ENCODE data around the gene VAT1L. TPM values are rescaled to one million over a fixed set of nuclear protein-coding genes. Genes with fewer than 3 reads are reported as not detected.

Gene VAT1L
- total RNA-seq, 3 donors from 2014 or later: 0.08 to 0.22 (median 0.11) TPM

GRCh38 chr16:77882358-77882757, 94.0 kb downstream of the VAT1L start:
- no peak overlapping the region for H3K4me3 Mint-ChIP-seq
- no peak for ATAC-seq
- peaks cover 3% of the 10 kb centered on the region for H3K27me3 Mint-ChIP-seq (ENCODE audit: low read depth)
- H3K36me3 Mint-ChIP-seq (ENCODE audit: insufficient read depth): no peaks in the 10 kb centered on the region
- DNase-seq: no peak
- no peaks in the 10 kb centered on the region for H3K4me1 Mint-ChIP-seq (ENCODE audit: low read depth)
- H3K9me3 Mint-ChIP-seq: no peaks in the 10 kb centered on the region

- H3K4me3 Mint-ChIP-seq: no peak overlapping the region
- H3K9me3 Mint-ChIP-seq: no peaks in the 10 kb centered on the region
- ATAC-seq: no peak
- no peaks in the 10 kb centered on the region for H3K27me3 Mint-ChIP-seq (ENCODE audit: low read depth)
- no peak for DNase-seq
- H3K4me1 Mint-ChIP-seq (ENCODE audit: low read depth): no peaks in the 10 kb centered on the region
- no peaks in the 10 kb centered on the region for H3K36me3 Mint-ChIP-seq (ENCODE audit: insufficient read depth)
These were observed 97.4 kb downstream of the VAT1L start for GRCh38 chr16:77885571-77886295.

DNA sequence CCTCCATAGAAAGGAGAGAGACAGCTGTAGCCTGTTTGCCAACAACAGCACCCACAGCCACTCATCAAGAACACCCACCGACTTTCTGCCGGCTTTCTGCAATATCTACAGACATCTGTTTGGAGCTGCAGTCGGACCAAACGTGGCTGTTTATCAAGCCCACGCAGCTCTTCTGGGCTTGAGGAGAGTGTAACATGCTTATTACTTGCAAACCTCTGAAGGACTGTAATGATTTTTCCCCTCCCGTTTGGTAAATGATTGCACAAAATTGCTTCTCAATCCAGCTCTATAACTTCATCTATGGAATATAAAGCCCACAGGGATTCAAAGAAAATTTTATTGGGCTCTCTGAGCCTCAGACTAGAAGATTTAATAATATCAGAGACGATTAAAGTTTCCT, 100.5 kb downstream of the VAT1L start:
- H3K36me3 Mint-ChIP-seq (ENCODE audit: insufficient read depth): no peaks in the 10 kb centered on the region
- H3K4me1 Mint-ChIP-seq (ENCODE audit: low read depth): no peaks in the 10 kb centered on the region
- ATAC-seq: no peak
- H3K9me3 Mint-ChIP-seq: no peaks in the 10 kb centered on the region
- no peak for DNase-seq
- H3K27me3 Mint-ChIP-seq (ENCODE audit: low read depth): no peaks in the 10 kb centered on the region
- no peak overlapping the region for H3K4me3 Mint-ChIP-seq

DNA sequence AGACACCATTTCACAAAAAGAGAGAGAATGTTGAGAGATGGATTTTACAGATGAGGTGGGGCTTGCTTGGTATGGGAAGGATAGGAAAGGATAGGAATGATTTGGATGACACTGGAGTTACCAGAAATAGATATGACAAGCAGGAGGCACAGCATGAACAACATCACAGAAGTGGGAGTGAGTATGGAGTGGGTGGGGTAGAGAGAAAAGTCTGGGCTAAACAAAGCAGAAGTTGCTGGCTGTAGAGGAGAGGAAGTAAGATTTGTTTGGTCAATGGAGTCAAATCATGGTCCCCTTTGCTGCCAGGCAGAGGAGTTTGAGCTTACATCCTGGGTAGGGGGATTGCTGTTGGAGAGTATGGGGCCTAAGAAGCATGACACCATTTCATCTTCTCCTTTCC, 101.7 kb downstream of the VAT1L start:
- ATAC-seq: no peak
- H3K36me3 Mint-ChIP-seq (ENCODE audit: insufficient read depth): no peaks in the 10 kb centered on the region
- H3K9me3 Mint-ChIP-seq: no peaks in the 10 kb centered on the region
- no peak for DNase-seq
- peaks cover 1% of the 10 kb centered on the region for H3K27me3 Mint-ChIP-seq (ENCODE audit: low read depth)
- no peaks in the 10 kb centered on the region for H3K4me1 Mint-ChIP-seq (ENCODE audit: low read depth)
- H3K4me3 Mint-ChIP-seq: no peak overlapping the region

DNA sequence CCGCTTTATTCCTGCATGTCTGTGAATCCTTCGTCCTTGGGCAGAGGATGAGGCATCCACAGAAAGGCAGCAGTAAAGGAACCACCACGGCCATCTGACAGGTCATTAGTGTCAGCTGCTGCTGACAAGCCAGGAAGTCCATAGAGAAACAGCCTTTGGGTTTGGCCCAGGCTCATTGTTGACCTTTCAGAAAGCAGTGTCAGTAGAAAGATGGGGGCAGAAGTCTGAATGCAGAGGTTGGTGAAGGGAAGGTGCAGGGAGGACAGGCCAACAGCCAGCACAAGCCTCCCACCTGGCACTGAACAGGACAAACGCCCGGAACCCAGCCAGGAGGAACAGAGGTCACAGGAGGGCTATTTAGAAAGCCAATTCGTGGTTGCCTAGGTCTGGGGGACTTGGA, 105.8 kb downstream of the VAT1L start:
- H3K4me1 Mint-ChIP-seq (ENCODE audit: low read depth): no peaks in the 10 kb centered on the region
- H3K9me3 Mint-ChIP-seq: no peaks in the 10 kb centered on the region
- H3K27me3 Mint-ChIP-seq (ENCODE audit: low read depth): peaks cover 4% of the 10 kb centered on the region
- ATAC-seq: no peak
- no peak for DNase-seq
- no peaks in the 10 kb centered on the region for H3K36me3 Mint-ChIP-seq (ENCODE audit: insufficient read depth)
- H3K4me3 Mint-ChIP-seq: no peak overlapping the region

DNA sequence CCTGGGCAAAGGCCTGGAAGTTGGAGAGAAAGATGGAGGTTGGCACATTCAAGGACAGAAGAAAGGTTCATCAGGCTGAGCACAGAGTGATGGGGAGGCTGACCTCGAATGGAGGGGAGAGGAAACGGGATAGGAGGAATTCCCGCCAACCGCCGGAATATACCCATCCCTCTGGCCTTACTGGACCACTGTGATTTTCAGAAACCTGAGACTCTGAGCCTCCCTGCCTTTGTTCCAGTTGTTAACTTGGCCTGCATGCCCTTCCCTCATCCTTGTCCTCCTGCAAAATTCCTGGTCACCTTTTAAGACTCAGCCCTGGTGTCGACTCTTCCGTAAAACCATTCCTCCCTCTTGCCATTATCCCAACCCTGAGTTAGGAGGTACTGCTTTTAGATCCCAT, 107.6 kb downstream of the VAT1L start:
- H3K4me3 Mint-ChIP-seq: no peak overlapping the region
- H3K9me3 Mint-ChIP-seq: no peaks in the 10 kb centered on the region
- H3K27me3 Mint-ChIP-seq (ENCODE audit: low read depth): peaks cover 4% of the 10 kb centered on the region
- ATAC-seq: no peak
- H3K4me1 Mint-ChIP-seq (ENCODE audit: low read depth): no peaks in the 10 kb centered on the region
- DNase-seq: no peak
- H3K36me3 Mint-ChIP-seq (ENCODE audit: insufficient read depth): no peaks in the 10 kb centered on the region

GRCh38 chr16:77896415-77897128, 108.2 kb downstream of the VAT1L start:
- ATAC-seq (no peak), DNase-seq (no peak)
- H3K9me3 Mint-ChIP-seq: no peaks in the 10 kb centered on the region
- no peaks in the 10 kb centered on the region for H3K36me3 Mint-ChIP-seq (ENCODE audit: insufficient read depth)
- no peaks in the 10 kb centered on the region for H3K4me1 Mint-ChIP-seq (ENCODE audit: low read depth)
- H3K4me3 Mint-ChIP-seq: no peak overlapping the region
- H3K27me3 Mint-ChIP-seq (ENCODE audit: low read depth): peaks cover 6% of the 10 kb centered on the region

GRCh38 chr16:77897129-77897437, 108.7 kb downstream of the VAT1L start:
- H3K4me1 Mint-ChIP-seq (ENCODE audit: low read depth): no peaks in the 10 kb centered on the region
- no peaks in the 10 kb centered on the region for H3K9me3 Mint-ChIP-seq
- ATAC-seq: no peak
- H3K4me3 Mint-ChIP-seq: no peak overlapping the region
- no peak for DNase-seq
- peaks cover 8% of the 10 kb centered on the region for H3K27me3 Mint-ChIP-seq (ENCODE audit: low read depth)
- no peaks in the 10 kb centered on the region for H3K36me3 Mint-ChIP-seq (ENCODE audit: insufficient read depth)

GRCh38 chr16:77897831-77898605, 109.7 kb downstream of the VAT1L start:
- DNase-seq (no peak), ATAC-seq (no peak)
- H3K4me3 Mint-ChIP-seq: no peak overlapping the region
- H3K4me1 Mint-ChIP-seq (ENCODE audit: low read depth): no peaks in the 10 kb centered on the region
- H3K36me3 Mint-ChIP-seq (ENCODE audit: insufficient read depth): no peaks in the 10 kb centered on the region
- H3K9me3 Mint-ChIP-seq: no peaks in the 10 kb centered on the region
- H3K27me3 Mint-ChIP-seq (ENCODE audit: low read depth): peaks cover 8% of the 10 kb centered on the region

- ATAC-seq (no peak), DNase-seq (no peak)
- no peak overlapping the region for H3K4me3 Mint-ChIP-seq
- no peaks in the 10 kb centered on the region for H3K9me3 Mint-ChIP-seq
- no peaks in the 10 kb centered on the region for H3K4me1 Mint-ChIP-seq (ENCODE audit: low read depth)
- H3K27me3 Mint-ChIP-seq (ENCODE audit: low read depth): peaks cover 8% of the 10 kb centered on the region
- H3K36me3 Mint-ChIP-seq (ENCODE audit: insufficient read depth): no peaks in the 10 kb centered on the region
These were observed 110.4 kb downstream of the VAT1L start for GRCh38 chr16:77898671-77899211.

- DNase-seq (no peak), ATAC-seq (no peak)
- Mint-ChIP-seq H3K36me3 (ENCODE audit: insufficient read depth) (no peaks in the 10 kb centered on the region), H3K27me3 (ENCODE audit: low read depth) (peaks cover 8% of the 10 kb centered on the region), H3K4me3 (no peak overlapping the region), H3K4me1 (ENCODE audit: low read depth) (no peaks in the 10 kb centered on the region), H3K9me3 (no peaks in the 10 kb centered on the region)
These were observed 111.1 kb downstream of the VAT1L start for GRCh38 chr16:77899416-77899815.

- Mint-ChIP-seq H3K4me3 (no peak overlapping the region), H3K36me3 (ENCODE audit: insufficient read depth) (no peaks in the 10 kb centered on the region), H3K9me3 (no peaks in the 10 kb centered on the region), H3K27me3 (ENCODE audit: low read depth) (peaks cover 7% of the 10 kb centered on the region), H3K4me1 (ENCODE audit: low read depth) (no peaks in the 10 kb centered on the region)
- no peak for ATAC-seq
- no peak for DNase-seq
These were observed 117.1 kb downstream of the VAT1L start for GRCh38 chr16:77905374-77905920.

- H3K4me3 Mint-ChIP-seq: no peak overlapping the region
- peaks cover 2% of the 10 kb centered on the region for H3K9me3 Mint-ChIP-seq
- H3K4me1 Mint-ChIP-seq (ENCODE audit: low read depth): no peaks in the 10 kb centered on the region
- no peak for ATAC-seq
- H3K36me3 Mint-ChIP-seq (ENCODE audit: insufficient read depth): no peaks in the 10 kb centered on the region
- no peak for DNase-seq
- H3K27me3 Mint-ChIP-seq (ENCODE audit: low read depth): peaks cover 3% of the 10 kb centered on the region
These were observed 121.7 kb downstream of the VAT1L start for GRCh38 chr16:77910021-77910420.

- ATAC-seq (no peak), DNase-seq (no peak)
- H3K4me3 Mint-ChIP-seq: no peak overlapping the region
- H3K9me3 Mint-ChIP-seq: peaks cover 2% of the 10 kb centered on the region
- no peaks in the 10 kb centered on the region for H3K4me1 Mint-ChIP-seq (ENCODE audit: low read depth)
- no peaks in the 10 kb centered on the region for H3K27me3 Mint-ChIP-seq (ENCODE audit: low read depth)
- H3K36me3 Mint-ChIP-seq (ENCODE audit: insufficient read depth): no peaks in the 10 kb centered on the region
These were observed 124.3 kb downstream of the VAT1L start for GRCh38 chr16:77912617-77913016.
